Endothelial cell of umbilical vein (primary cell): ENCODE data around the gene SOX11. TPM values are rescaled to one million over a fixed set of nuclear protein-coding genes. Genes with fewer than 3 reads are reported as not detected.

Experiments used
- BruUV-seq: library from RNA; stranded (reverse); fragments of 400-500 nt; replicated peaks from 2 replicates; lab custom pipeline; 2021; lab: Mats Ljungman, UMichigan
- CTCF ChIA-PET: fragments of 300-600, 350-600 bp; sonication (Branson Sonifier 250); formaldehyde crosslinking; loops from one replicate; lab custom pipeline; 2021; ENCODE audit warnings: antibody characterized with exemption, inconsistent platforms; lab: Charles Lee
- POLR2A ChIA-PET: fragments of 300-600, 350-600 bp; sonication (Branson Sonifier 250); formaldehyde crosslinking; loops from one replicate; lab custom pipeline; 2021; ENCODE audit warnings: antibody characterized with exemption, inconsistent platforms; lab: Charles Lee
- DNase-seq: peaks from one replicate; pipeline ENCODE4 v3.0.0-alpha.2; 2011; ENCODE audit warnings: low read depth, low spot score
- FAIRE-seq: peaks from 2 replicates; lab custom pipeline; 2011; peaks lifted over from hg19 to GRCh38; lab: Jason Lieb, UNC
- H2AFZ ChIP-seq: 2 replicates; pipeline ENCODE4 v1.6.0; 2012; ENCODE audit warnings: low read depth, low read length, control low read depth, inconsistent platforms
- H3K27ac ChIP-seq: 2 replicates; pipeline ENCODE4 v1.5.1; 2011; ENCODE audit warnings: low read depth, mild to moderate bottlenecking, control low read depth, low read length, moderate library complexity; ENCODE audit not compliant: insufficient read depth
- H3K27me3 ChIP-seq, 2 experiments: 2 replicates each; pipeline versions ENCODE4 v1.6.0 to v1.6.1; 2011; ENCODE audit warnings: low read length in 2 of 2, mixed read lengths in 1 of 2; ENCODE audit not compliant: control insufficient read depth in 2 of 2, insufficient read depth in 2 of 2
- H3K36me3 ChIP-seq, 2 experiments: 2 replicates in 1 of 2; 3 replicates in 1 of 2; pipeline ENCODE4 v1.5.1; 2011; ENCODE audit warnings: low read length in 2 of 2, mild to moderate bottlenecking in 1 of 2, moderate library complexity in 1 of 2; ENCODE audit not compliant: control insufficient read depth in 2 of 2, insufficient read depth in 2 of 2; ENCODE audit errors: extremely low read depth in 1 of 2
- H3K4me1 ChIP-seq: 3 replicates; pipeline ENCODE4 v1.5.1; 2011; ENCODE audit warnings: mild to moderate bottlenecking, low read length; ENCODE audit not compliant: control insufficient read depth, insufficient read depth; ENCODE audit errors: extremely low read depth
- H3K4me2 ChIP-seq: 2 replicates; pipeline ENCODE4 v1.6.1; 2011; ENCODE audit warnings: low read length, control low read depth, mixed read lengths; ENCODE audit not compliant: insufficient read depth
- H3K4me3 ChIP-seq, 3 experiments: fragments of 200-600 bp in 1 of 3; sonication (generic), shearing (Covaris generic) in 1 of 3; replicated peaks in 1 of 3; 2 replicates each; pipeline ENCODE4 v1.5.1; 2011 to 2016; ENCODE audit warnings: control low read depth in 3 of 3, low read length in 3 of 3, mild to moderate bottlenecking in 2 of 3, inconsistent platforms in 1 of 3, low read depth in 1 of 3, moderate library complexity in 1 of 3; ENCODE audit not compliant: insufficient read depth in 1 of 3
- H3K79me2 ChIP-seq: 2 replicates; pipeline ENCODE4 v1.6.0; 2012; ENCODE audit warnings: low read length, inconsistent platforms; ENCODE audit not compliant: control insufficient read depth, insufficient read depth
- H3K9ac ChIP-seq: replicated peaks from 2 replicates; pipeline ENCODE3; 2011; ENCODE audit warnings: low read length, control low read depth; ENCODE audit not compliant: insufficient read depth; ENCODE audit errors: extremely low read depth
- H3K9me1 ChIP-seq: replicated peaks from 3 replicates; pipeline ENCODE4 v1.6.0; 2011; ENCODE audit warnings: mild to moderate bottlenecking, low read length; ENCODE audit not compliant: control insufficient read depth, insufficient read depth; ENCODE audit errors: extremely low read depth
- H3K9me3 ChIP-seq: replicated peaks from 2 replicates; pipeline ENCODE4 v1.5.1; 2012; ENCODE audit warnings: low read length, inconsistent platforms; ENCODE audit not compliant: control insufficient read depth, insufficient read depth
- H4K20me1 ChIP-seq: replicated peaks from 2 replicates; pipeline ENCODE3; 2011; ENCODE audit warnings: mild to moderate bottlenecking, low read length; ENCODE audit not compliant: control insufficient read depth, insufficient read depth; ENCODE audit errors: extremely low read depth
- EZH2 ChIP-seq: IDR thresholded peaks from 2 replicates; pipeline ENCODE4 v1.6.1; 2012; ENCODE audit warnings: borderline replicate concordance, low read depth, mild to moderate bottlenecking, moderate library complexity, low read length, inconsistent platforms; ENCODE audit not compliant: severe bottlenecking
- FOS ChIP-seq: IDR thresholded peaks from 2 replicates; pipeline ENCODE4 v1.6.1; 2011; ENCODE audit warnings: mild to moderate bottlenecking, low read length, moderate library complexity, borderline replicate concordance; ENCODE audit not compliant: insufficient read depth
- GATA2 ChIP-seq: IDR thresholded peaks from 2 replicates; pipeline ENCODE4 v1.7.0; 2011; ENCODE audit warnings: low read depth, mild to moderate bottlenecking, moderate library complexity, mixed read lengths, low read length; ENCODE audit not compliant: insufficient read length, insufficient read depth
- JUN ChIP-seq: IDR thresholded peaks from 2 replicates; pipeline ENCODE4 v1.6.1; 2011; ENCODE audit warnings: borderline replicate concordance, low read depth; ENCODE audit not compliant: insufficient read length, insufficient read depth
- MYC ChIP-seq: IDR thresholded peaks from one replicate; pipeline ENCODE4 v1.6.1; 2011; ENCODE audit warnings: mild to moderate bottlenecking, low read depth, low read length
- POLR2A ChIP-seq: IDR thresholded peaks from 2 replicates; pipeline ENCODE4 v1.6.1; 2012; ENCODE audit warnings: low read depth, mild to moderate bottlenecking, control low read depth, low read length
- POLR2AphosphoS5 ChIP-seq: IDR thresholded peaks from 2 replicates; pipeline ENCODE4 v1.6.1; 2012; ENCODE audit warnings: low read depth, mild to moderate bottlenecking, control low read depth, low read length, moderate library complexity; ENCODE audit not compliant: insufficient read depth
- dilution Hi-C: fragments of 300-500 bp; cut with MboI; formaldehyde crosslinking; loops from one replicate; pipeline ENCODE4 v1.15.0; 2019; ENCODE audit warnings: low sequenced_read_pairs; ENCODE audit not compliant: extremely low pct_ligation_motif_present
- intact Hi-C: fragments of 100-400 bp; cut with micrococcal nuclease; formaldehyde crosslinking; loops from one replicate; pipeline ENCODE4 v1.10.0; 2022
- polyA plus RNA-seq, 4 experiments: library from polyadenylated mRNA; depleted of rRNA in 3 of 4; stranded (reverse) in 3 of 4; unstranded in 1 of 4; fragments of >200 nt; gene quantifications; 2 replicates each; pipeline versions ENCODE4 v1.2.1 to v1.2.3, GENCODE V29; 2011 to 2012; ENCODE audit warnings: missing spikeins in 1 of 4
- total RNA-seq: library from RNA; stranded (reverse); gene quantifications from 2 replicates; pipeline ENCODE4 v1.2.3, GENCODE V29; 2021
- TF ChIP-seq, protein P1 (sequence below): IDR thresholded peaks from 2 replicates; pipeline ENCODE4 v1.6.1; 2011; ENCODE audit not compliant: insufficient read depth, insufficient read length
- TF ChIP-seq, protein P2 (sequence below), 2 donors: IDR thresholded peaks; 1 replicate in 1 of 2; 2 replicates in 1 of 2; pipeline ENCODE4 v1.5.1; 2011; ENCODE audit warnings: low read length in 2 of 2, mild to moderate bottlenecking in 2 of 2, moderate library complexity in 2 of 2, control low read depth in 1 of 2, inconsistent platforms in 1 of 2, low read depth in 1 of 2; ENCODE audit not compliant: insufficient read depth in 1 of 2; ENCODE audit errors: extremely low read depth in 1 of 2

Gene SOX11
- total and polyA plus RNA-seq, 2 donors (not counting 3 experiments of a cell fraction or from before 2014, with no cell fraction given), result not detected

DNA sequence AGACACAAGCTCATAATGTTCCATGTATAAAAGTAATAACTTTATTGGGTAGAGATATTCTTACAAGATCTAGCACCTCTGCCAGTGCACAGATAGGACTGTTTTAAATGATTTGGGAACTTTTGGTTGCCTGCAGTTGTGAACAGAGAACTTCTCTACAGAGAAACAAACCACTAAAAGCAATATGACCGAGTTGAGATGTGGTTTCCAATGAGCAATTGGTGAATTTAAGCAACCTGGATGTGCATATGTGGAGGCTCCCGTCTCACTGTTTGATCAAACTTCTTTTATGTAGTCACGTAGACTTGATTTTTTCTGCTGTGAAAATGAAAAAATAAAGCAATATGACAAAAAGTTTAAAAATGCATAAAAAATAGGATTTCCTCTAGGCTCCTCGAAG lies 7.8 kb downstream of the SOX11 start:
- Histone ChIP-seq H3K36me3 (no peaks in the 10 kb centered on the region), H3K4me1 (no peaks in the 10 kb centered on the region), H3K9me3 (no peaks in the 10 kb centered on the region), H3K27ac (no peak overlapping the region), H3K79me2 (no peaks in the 10 kb centered on the region), H3K27me3 (peaks cover 3 to 21% of the 10 kb centered on the region in 2 experiments), H3K9me1 (no peaks in the 10 kb centered on the region), H3K4me3 (no peak overlapping the region), H3K4me2 (no peak overlapping the region), H3K9ac (no peak overlapping the region), H2AFZ (no peak overlapping the region), H4K20me1 (no peaks in the 10 kb centered on the region)
- DNase-seq, result no peak
- no peak for FAIRE-seq
- intact Hi-C loops (no loop called here), dilution Hi-C loops (no loop called here)
- ChIA-PET CTCF (interaction anchor here (0.6 kb wide), 1 partner anchor 90 kb away, joined by 3 read pairs; no protein-coding TSS in a partner anchor), POLR2A (no interaction called here)
- BruUV-seq, result no TSS peak
- TF ChIP-seq MYC (no peak), GATA2 (no peak), POLR2A (no peak), POLR2AphosphoS5 (no peak), FOS (no peak), EZH2 (no peak), JUN (no peak)
- TF ChIP-seq, protein P1, sequence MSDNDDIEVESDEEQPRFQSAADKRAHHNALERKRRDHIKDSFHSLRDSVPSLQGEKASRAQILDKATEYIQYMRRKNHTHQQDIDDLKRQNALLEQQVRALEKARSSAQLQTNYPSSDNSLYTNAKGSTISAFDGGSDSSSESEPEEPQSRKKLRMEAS, result no peak
- TF ChIP-seq, protein P2, sequence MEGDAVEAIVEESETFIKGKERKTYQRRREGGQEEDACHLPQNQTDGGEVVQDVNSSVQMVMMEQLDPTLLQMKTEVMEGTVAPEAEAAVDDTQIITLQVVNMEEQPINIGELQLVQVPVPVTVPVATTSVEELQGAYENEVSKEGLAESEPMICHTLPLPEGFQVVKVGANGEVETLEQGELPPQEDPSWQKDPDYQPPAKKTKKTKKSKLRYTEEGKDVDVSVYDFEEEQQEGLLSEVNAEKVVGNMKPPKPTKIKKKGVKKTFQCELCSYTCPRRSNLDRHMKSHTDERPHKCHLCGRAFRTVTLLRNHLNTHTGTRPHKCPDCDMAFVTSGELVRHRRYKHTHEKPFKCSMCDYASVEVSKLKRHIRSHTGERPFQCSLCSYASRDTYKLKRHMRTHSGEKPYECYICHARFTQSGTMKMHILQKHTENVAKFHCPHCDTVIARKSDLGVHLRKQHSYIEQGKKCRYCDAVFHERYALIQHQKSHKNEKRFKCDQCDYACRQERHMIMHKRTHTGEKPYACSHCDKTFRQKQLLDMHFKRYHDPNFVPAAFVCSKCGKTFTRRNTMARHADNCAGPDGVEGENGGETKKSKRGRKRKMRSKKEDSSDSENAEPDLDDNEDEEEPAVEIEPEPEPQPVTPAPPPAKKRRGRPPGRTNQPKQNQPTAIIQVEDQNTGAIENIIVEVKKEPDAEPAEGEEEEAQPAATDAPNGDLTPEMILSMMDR (IDR thresholded peaks at IDR 0.05; ENCODE audit: extremely low read depth in 1 of 2, insufficient read depth in 1 of 2, low read depth in 1 of 2, low read length in 2 of 2), result no peak
